Liver (tissue), 3 donors: ENCODE measurements around the gene AFMID.
A peak's percentile ranks its signal among the peaks of the same experiment; 100 is the strongest.

Experiments
- CTCF ChIP-seq: fragments of 150-350 bp; IDR thresholded peaks from 2 replicates; pipeline ENCODE4 v1.5.1; 2017; ENCODE audit warnings: improper control_type of control experiment, low read depth, low read length; ENCODE audit not compliant: missing input control
- EGR1 ChIP-seq, 2 donors: IDR thresholded peaks; 2 replicates each; pipeline ENCODE4 v1.6.1; 2016 to 2018; ENCODE audit warnings: antibody characterized with exemption in 2 of 2, low read depth in 2 of 2
- GABPA ChIP-seq, 2 donors: IDR thresholded peaks in 1 of 2; conservative IDR thresholded peaks in 1 of 2; 2 replicates each; pipeline ENCODE4 v1.6.1; 2016; ENCODE audit warnings: antibody characterized with exemption in 2 of 2, mild to moderate bottlenecking in 1 of 2, moderate library complexity in 1 of 2
- RAD21 ChIP-seq, 2 donors: IDR thresholded peaks; 2 replicates each; pipeline ENCODE4 v1.6.1; 2016; ENCODE audit warnings: antibody characterized with exemption in 2 of 2, mild to moderate bottlenecking in 2 of 2
- REST ChIP-seq: IDR thresholded peaks from 2 replicates; pipeline ENCODE4 v1.6.1; 2016; ENCODE audit warnings: antibody characterized with exemption, mild to moderate bottlenecking
- RXRA ChIP-seq, 2 donors: IDR thresholded peaks; 2 replicates each; pipeline ENCODE4 v1.6.1; 2017 to 2018; ENCODE audit warnings: antibody characterized with exemption in 2 of 2, mild to moderate bottlenecking in 1 of 2
- TAF1 ChIP-seq: conservative IDR thresholded peaks from 2 replicates; pipeline ENCODE4 v1.6.1; 2016; ENCODE audit warnings: antibody characterized with exemption, mild to moderate bottlenecking
- YY1 ChIP-seq: IDR thresholded peaks from 2 replicates; pipeline ENCODE4 v1.6.1; 2016; ENCODE audit warnings: antibody characterized with exemption, mild to moderate bottlenecking
- ZBTB33 ChIP-seq: IDR thresholded peaks from 2 replicates; pipeline ENCODE4 v1.6.1; 2016; ENCODE audit warnings: antibody characterized with exemption
- donor health status: healthy.
- donor health status: healthy.

GRCh38 chr17:78173097-78173715, 14.0 kb upstream of the AFMID start:
- TF ChIP-seq TAF1 (no peak), RXRA (IDR thresholded peaks at IDR 0.05) (peak in 1 of 2 donors; percentile 55), CTCF (no peak), EGR1 (IDR thresholded peaks at IDR 0.05; ENCODE audit: low read depth in 2 of 2) (no peak), YY1 (no peak), RAD21 (IDR thresholded peaks at IDR 0.05) (no peak), ZBTB33 (no peak), GABPA (IDR thresholded peaks at IDR 0.05 in 1 of 2, conservative IDR thresholded peaks at IDR 0.05 in 1 of 2) (no peak), REST (no peak)
